ENCODE measurements around the gene FOLR2.

GRCh38 chr11:72250661-72251464, 34.3 kb downstream of the FOLR2 start:
- TF ChIP-seq RFX5 (IDR thresholded peaks at IDR 0.05; ENCODE audit: borderline replicate concordance, low read depth, low read length) (no peak), RAD21 (IDR thresholded peaks at IDR 0.05 in 1 of 2, conservative IDR thresholded peaks at IDR 0.05 in 1 of 2; ENCODE audit: low read depth in 2 of 2, low read length in 2 of 2) (no peak), POLR2AphosphoS5 (IDR thresholded peaks at IDR 0.05; ENCODE audit: low read depth, low read length) (no peak), POLR2A (IDR thresholded peaks at IDR 0.05; ENCODE audit: control extremely low read depth in 1 of 2, low read depth in 2 of 2, low read length in 2 of 2) (no peak), EGR1 (IDR thresholded peaks at IDR 0.05; ENCODE audit: borderline replicate concordance, low read depth, low read length) (no peak), ZNF274 (IDR thresholded peaks at IDR 0.05; ENCODE audit: borderline replicate concordance, extremely low read depth, low read length) (no peak)
- TF ChIP-seq, protein P1, sequence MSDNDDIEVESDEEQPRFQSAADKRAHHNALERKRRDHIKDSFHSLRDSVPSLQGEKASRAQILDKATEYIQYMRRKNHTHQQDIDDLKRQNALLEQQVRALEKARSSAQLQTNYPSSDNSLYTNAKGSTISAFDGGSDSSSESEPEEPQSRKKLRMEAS (IDR thresholded peaks at IDR 0.05) = no peak
- TF ChIP-seq, protein P2, sequence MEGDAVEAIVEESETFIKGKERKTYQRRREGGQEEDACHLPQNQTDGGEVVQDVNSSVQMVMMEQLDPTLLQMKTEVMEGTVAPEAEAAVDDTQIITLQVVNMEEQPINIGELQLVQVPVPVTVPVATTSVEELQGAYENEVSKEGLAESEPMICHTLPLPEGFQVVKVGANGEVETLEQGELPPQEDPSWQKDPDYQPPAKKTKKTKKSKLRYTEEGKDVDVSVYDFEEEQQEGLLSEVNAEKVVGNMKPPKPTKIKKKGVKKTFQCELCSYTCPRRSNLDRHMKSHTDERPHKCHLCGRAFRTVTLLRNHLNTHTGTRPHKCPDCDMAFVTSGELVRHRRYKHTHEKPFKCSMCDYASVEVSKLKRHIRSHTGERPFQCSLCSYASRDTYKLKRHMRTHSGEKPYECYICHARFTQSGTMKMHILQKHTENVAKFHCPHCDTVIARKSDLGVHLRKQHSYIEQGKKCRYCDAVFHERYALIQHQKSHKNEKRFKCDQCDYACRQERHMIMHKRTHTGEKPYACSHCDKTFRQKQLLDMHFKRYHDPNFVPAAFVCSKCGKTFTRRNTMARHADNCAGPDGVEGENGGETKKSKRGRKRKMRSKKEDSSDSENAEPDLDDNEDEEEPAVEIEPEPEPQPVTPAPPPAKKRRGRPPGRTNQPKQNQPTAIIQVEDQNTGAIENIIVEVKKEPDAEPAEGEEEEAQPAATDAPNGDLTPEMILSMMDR (IDR thresholded peaks at IDR 0.05; ENCODE audit: control extremely low read depth in 1 of 3, insufficient read depth in 1 of 3, low read depth in 1 of 3, low read length in 3 of 3) = no peak

All from H1 (cell line).